ENCODE measurements around the gene RTRAF. TPM values are rescaled to one million over a fixed set of nuclear protein-coding genes. Genes with fewer than 3 reads are reported as not detected.
A peak's percentile ranks its signal among the peaks of the same experiment; 100 is the strongest.

Gene RTRAF
- total RNA-seq, 1 experiment from 2014 or later: 223 TPM

- peaks cover 4% of the 10 kb centered on the region for H3K36me3 ChIP-seq (ENCODE audit: control insufficient read depth, insufficient read depth, low read length)
- no peak overlapping the region for H3K4me3 ChIP-seq (ENCODE audit: low read depth, low read length)
- POLR2A ChIA-PET: no interaction called here
- H3K4me3 Mint-ChIP-seq (ENCODE audit: unreplicated experiment): no peak overlapping the region
- no peaks in the 10 kb centered on the region for H3K27me3 Mint-ChIP-seq (ENCODE audit: insufficient read depth, unreplicated experiment)
- intact Hi-C loops (cut with micrococcal nuclease; ENCODE audit: unreplicated experiment): loop anchor here (10.0 kb wide), 1 partner anchor 52 kb away; the partner anchor contains the start of gene NID2
- no peaks in the 10 kb centered on the region for H3K9me3 ChIP-seq
- H3K27me3 ChIP-seq (replicated peaks; ENCODE audit: control insufficient read depth, insufficient read depth, low read length): no peaks in the 10 kb centered on the region
- H3K4me1 ChIP-seq: peaks cover 3% of the 10 kb centered on the region
- no peak overlapping the region for H3K27ac Mint-ChIP-seq (ENCODE audit: unreplicated experiment)
- H3K4me1 Mint-ChIP-seq (ENCODE audit: low read depth, unreplicated experiment): peaks cover 6% of the 10 kb centered on the region
- no peaks in the 10 kb centered on the region for H3K9me3 Mint-ChIP-seq (ENCODE audit: unreplicated experiment)
- no TSS peak for BruUV-seq (replicated peaks)
- TF ChIP-seq, protein P1, sequence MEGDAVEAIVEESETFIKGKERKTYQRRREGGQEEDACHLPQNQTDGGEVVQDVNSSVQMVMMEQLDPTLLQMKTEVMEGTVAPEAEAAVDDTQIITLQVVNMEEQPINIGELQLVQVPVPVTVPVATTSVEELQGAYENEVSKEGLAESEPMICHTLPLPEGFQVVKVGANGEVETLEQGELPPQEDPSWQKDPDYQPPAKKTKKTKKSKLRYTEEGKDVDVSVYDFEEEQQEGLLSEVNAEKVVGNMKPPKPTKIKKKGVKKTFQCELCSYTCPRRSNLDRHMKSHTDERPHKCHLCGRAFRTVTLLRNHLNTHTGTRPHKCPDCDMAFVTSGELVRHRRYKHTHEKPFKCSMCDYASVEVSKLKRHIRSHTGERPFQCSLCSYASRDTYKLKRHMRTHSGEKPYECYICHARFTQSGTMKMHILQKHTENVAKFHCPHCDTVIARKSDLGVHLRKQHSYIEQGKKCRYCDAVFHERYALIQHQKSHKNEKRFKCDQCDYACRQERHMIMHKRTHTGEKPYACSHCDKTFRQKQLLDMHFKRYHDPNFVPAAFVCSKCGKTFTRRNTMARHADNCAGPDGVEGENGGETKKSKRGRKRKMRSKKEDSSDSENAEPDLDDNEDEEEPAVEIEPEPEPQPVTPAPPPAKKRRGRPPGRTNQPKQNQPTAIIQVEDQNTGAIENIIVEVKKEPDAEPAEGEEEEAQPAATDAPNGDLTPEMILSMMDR (IDR thresholded peaks at IDR 0.05; ENCODE audit: insufficient read depth in 1 of 2, low read depth in 1 of 2, low read length in 1 of 2, severe bottlenecking in 1 of 2, unreplicated experiment in 1 of 2): no peak
- H3K36me3 Mint-ChIP-seq (ENCODE audit: insufficient read depth, unreplicated experiment): peaks cover 61% of the 10 kb centered on the region
- peak in 1 of 2 experiments; percentile 21 for DNase-seq
- CTCF ChIA-PET: no interaction called here
Measured at GRCh38 chr14:52012635-52013034, 23.3 kb downstream of the RTRAF start.

- peak; percentile 39 to 47 for DNase-seq
- POLR2A ChIA-PET: no interaction called here
- TF ChIP-seq, protein P1 (IDR thresholded peaks at IDR 0.05; ENCODE audit: insufficient read depth in 1 of 2, low read depth in 1 of 2, low read length in 1 of 2, severe bottlenecking in 1 of 2, unreplicated experiment in 1 of 2): peak; percentile 18 to 26
- Histone ChIP-seq H3K4me1 (no peaks in the 10 kb centered on the region), H3K36me3 (ENCODE audit: control insufficient read depth, insufficient read depth, low read length) (no peaks in the 10 kb centered on the region), H3K4me3 (ENCODE audit: low read depth, low read length) (no peak overlapping the region), H3K9me3 (no peaks in the 10 kb centered on the region), H3K27me3 (replicated peaks; ENCODE audit: control insufficient read depth, insufficient read depth, low read length) (no peaks in the 10 kb centered on the region)
- intact Hi-C loops (cut with micrococcal nuclease; ENCODE audit: unreplicated experiment): loop anchor here (2.0 to 10.0 kb wide), 2 partner anchors 51 to 117 kb away; partner anchors contain the start of gene NID2
- Mint-ChIP-seq H3K36me3 (ENCODE audit: insufficient read depth, unreplicated experiment) (peaks cover 48% of the 10 kb centered on the region), H3K27ac (ENCODE audit: unreplicated experiment) (peak overlapping the region; percentile 63), H3K9me3 (ENCODE audit: unreplicated experiment) (no peaks in the 10 kb centered on the region), H3K4me1 (ENCODE audit: low read depth, unreplicated experiment) (no peaks in the 10 kb centered on the region), H3K4me3 (ENCODE audit: unreplicated experiment) (no peak overlapping the region), H3K27me3 (ENCODE audit: insufficient read depth, unreplicated experiment) (no peaks in the 10 kb centered on the region)
- no TSS peak for BruUV-seq (replicated peaks)
- CTCF ChIA-PET: no interaction called here
Measured at GRCh38 chr14:52013984-52014600, 24.7 kb downstream of the RTRAF start.

DNA sequence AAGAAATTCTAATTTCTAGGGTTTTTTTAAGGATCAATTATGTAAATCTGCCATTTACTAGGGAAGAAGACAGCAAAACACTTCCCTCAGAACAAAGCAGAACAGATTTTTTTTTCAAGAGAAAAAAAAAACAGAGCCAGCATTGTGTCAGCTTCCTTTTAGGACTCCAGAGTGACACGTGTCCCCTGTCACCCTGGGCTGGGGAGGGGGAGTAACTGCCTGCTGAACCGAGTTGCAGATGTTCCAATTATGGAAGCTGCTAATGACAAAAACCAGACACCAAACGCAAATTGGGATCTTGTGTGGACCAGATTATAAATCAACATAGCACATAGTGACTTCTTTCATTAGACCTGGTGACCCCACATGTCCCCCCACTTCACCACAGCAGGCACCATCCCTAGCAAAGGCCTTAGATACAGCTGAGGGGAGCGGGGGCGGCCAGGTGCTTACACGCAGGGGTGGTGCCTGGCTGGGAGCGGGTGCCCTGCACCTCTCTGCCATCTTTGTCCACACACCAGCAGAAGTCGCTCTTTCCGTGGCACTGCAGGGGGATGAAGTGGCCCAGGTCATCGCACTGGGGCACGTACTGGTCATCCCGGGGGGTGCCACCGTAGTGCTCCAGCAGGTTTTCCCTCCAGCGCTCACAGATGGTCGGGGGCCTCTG, 25.4 kb downstream of the RTRAF start:
- Histone ChIP-seq H3K9me3 (no peaks in the 10 kb centered on the region), H3K27me3 (replicated peaks; ENCODE audit: control insufficient read depth, insufficient read depth, low read length) (no peaks in the 10 kb centered on the region), H3K4me3 (ENCODE audit: low read depth, low read length) (no peak overlapping the region), H3K4me1 (no peaks in the 10 kb centered on the region), H3K36me3 (ENCODE audit: control insufficient read depth, insufficient read depth, low read length) (no peaks in the 10 kb centered on the region)
- ChIA-PET POLR2A (no interaction called here), CTCF (interaction anchor here (1.2 to 1.7 kb wide), 2 partner anchors 11 to 57 kb away, joined by 3 to 4 read pairs; no protein-coding TSS in a partner anchor)
- H3K9me3 Mint-ChIP-seq (ENCODE audit: unreplicated experiment): no peaks in the 10 kb centered on the region
- no peaks in the 10 kb centered on the region for H3K27me3 Mint-ChIP-seq (ENCODE audit: insufficient read depth, unreplicated experiment)
- H3K4me1 Mint-ChIP-seq (ENCODE audit: low read depth, unreplicated experiment): no peaks in the 10 kb centered on the region
- peaks cover 42% of the 10 kb centered on the region for H3K36me3 Mint-ChIP-seq (ENCODE audit: insufficient read depth, unreplicated experiment)
- peak overlapping the region; percentile 63 for H3K27ac Mint-ChIP-seq (ENCODE audit: unreplicated experiment)
- no peak for DNase-seq
- TF ChIP-seq, protein P1 (IDR thresholded peaks at IDR 0.05; ENCODE audit: insufficient read depth in 1 of 2, low read depth in 1 of 2, low read length in 1 of 2, severe bottlenecking in 1 of 2, unreplicated experiment in 1 of 2): no peak
- BruUV-seq (replicated peaks): no TSS peak
- H3K4me3 Mint-ChIP-seq (ENCODE audit: unreplicated experiment): no peak overlapping the region
- intact Hi-C loops (cut with micrococcal nuclease; ENCODE audit: unreplicated experiment): loop anchor here (2.0 to 10.0 kb wide), 2 partner anchors 50 to 116 kb away; partner anchors contain the start of gene NID2
